ENCODE measurements around the gene EED.
A peak's percentile ranks its signal among the peaks of the same experiment; 100 is the strongest.
"Not testable (repeated sequence)": the region's sequence is repeated elsewhere in the genome, so short reads cannot be mapped to it uniquely, and the experiment has no call there.

The EED gene

GRCh38 chr11:86294026-86294425, 49.5 kb downstream of the EED start:
- no peak for DNase-seq

- DNase-seq = no peak
These were observed 57.2 kb downstream of the EED start for GRCh38 chr11:86301742-86302091.

GRCh38 chr11:86302092-86302793, 57.7 kb downstream of the EED start, which contains the start of gene HIKESHI:
Gene HIKESHI, plus strand, starts transcription at chr11:86302240. Its CDS starts 209 bp downstream, at chr11:86302449.
- DNase-seq = peak; percentile 91 to 92

DNA sequence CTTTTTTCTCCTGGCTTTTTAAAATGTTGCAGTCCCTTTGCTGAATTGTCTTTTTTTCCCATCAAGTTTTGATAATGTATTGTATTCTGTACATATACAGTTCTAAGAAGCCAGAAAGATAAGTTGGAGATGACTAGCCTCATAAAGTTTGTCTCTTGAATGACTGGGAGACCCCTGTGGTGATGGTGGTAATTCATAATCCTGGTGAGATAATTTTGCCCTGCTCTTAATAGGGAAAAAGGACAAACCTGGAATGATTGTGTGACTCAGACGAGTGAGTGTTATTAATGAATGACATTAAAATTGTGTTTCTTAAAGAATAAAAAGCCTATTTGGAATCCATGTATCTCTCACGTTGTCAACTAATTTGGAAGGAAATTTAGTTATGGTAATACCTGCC, 58.7 kb downstream of the EED start:
- DNase-seq = no peak

DNA sequence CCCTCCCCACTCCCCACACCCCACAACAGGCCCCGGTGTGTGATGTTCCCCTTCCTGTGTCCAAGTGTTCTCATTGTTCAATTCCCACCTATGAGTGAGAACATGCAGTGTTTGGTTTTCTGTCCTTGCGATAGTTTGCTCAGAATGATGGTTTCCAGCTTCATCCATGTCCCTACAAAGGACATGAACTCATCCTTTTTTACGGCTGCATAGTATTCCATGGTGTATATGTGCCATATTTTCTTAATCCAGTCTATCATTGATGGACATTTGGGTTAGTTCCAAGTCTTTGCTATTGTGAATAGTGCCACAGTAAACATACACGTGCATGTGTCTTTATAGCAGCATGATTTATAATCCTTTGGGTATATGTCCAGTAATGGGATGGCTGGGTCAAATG, 64.2 kb downstream of the EED start:
- DNase-seq = not testable (repeated sequence)

DNA sequence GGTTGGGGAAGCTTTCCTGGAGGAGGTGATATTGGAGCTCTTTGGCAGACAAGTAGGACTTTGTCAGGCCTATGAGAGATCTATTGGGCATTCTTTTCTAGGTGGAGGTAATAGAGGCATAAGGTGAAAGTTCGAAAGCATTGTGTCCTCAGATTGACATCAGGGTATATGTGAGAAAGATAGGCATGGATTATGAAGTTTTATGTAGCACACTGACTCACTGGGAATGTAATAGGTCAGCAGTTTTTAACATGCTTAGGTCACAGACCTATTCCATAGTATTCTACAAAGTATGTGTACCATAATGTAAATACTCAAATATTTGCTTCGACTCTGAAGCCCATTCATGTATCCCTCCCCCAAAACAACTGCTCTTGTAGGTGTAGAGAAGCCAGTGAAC, 69.2 kb downstream of the EED start:
- no peak for DNase-seq

- DNase-seq = no peak
These were observed 70.1 kb downstream of the EED start for GRCh38 chr11:86314636-86315035.
